Measurements from ENCODE around the gene CNTNAP2. TPM values are rescaled to one million over a fixed set of nuclear protein-coding genes. Genes with fewer than 3 reads are reported as not detected.
A peak's percentile ranks its signal among the peaks of the same experiment; 100 is the strongest.

The CNTNAP2 gene
- polyA plus RNA-seq, 6 donors from 2014 or later: 38.2 to 132 (median 77.9) TPM

DNA sequence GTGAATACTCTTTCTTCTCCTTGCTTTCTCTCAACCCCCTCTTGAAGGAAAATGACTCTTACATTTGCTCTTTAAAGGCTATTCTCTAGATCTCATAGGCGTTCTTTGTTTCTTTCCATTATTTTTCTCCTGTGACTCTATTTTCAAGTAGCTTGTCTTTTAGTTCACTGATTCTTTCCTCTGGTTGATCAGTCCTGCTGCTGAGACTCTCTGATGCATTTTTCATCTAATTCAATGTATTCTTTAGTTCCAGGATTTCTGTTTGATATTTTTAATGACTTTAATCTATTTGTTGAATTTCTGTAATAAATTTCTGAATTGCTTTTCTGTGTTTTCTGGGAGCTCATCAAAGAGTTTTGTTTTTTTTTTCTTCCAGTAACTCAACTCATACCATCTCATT is 397.7 kb downstream of the CNTNAP2 start:
- Mint-ChIP-seq H3K4me3 (no peak overlapping the region), H3K9me3 (peaks cover 15 to 55% (median 31%) of the 10 kb centered on the region in 7 donors), H3K27me3 (no peaks in the 10 kb centered on the region), H3K4me1 (no peaks in the 10 kb centered on the region), H3K36me3 (no peaks in the 10 kb centered on the region), H3K27ac (no peak overlapping the region)
- DNase-seq: no peak
- no peak for ATAC-seq (ENCODE audit: low read depth in 2 of 2)

GRCh38 chr7:146528581-146528980 is 412.0 kb downstream of the CNTNAP2 start:
- ATAC-seq (ENCODE audit: low read depth in 2 of 2): peak in 1 of 2 donors; percentile 21
- H3K27ac Mint-ChIP-seq: peak overlapping the region in 2 of 6 donors; percentile 5 to 17
- peaks cover 0 to 4% (median 0%) of the 10 kb centered on the region in 7 donors for H3K9me3 Mint-ChIP-seq
- no peak for DNase-seq
- no peaks in the 10 kb centered on the region for H3K36me3 Mint-ChIP-seq
- peaks cover 0 to 14% (median 3%) of the 10 kb centered on the region in 3 donors for H3K4me1 Mint-ChIP-seq
- no peaks in the 10 kb centered on the region for H3K27me3 Mint-ChIP-seq
- H3K4me3 Mint-ChIP-seq: peak overlapping the region in 2 of 8 donors; percentile 6 to 20

DNA sequence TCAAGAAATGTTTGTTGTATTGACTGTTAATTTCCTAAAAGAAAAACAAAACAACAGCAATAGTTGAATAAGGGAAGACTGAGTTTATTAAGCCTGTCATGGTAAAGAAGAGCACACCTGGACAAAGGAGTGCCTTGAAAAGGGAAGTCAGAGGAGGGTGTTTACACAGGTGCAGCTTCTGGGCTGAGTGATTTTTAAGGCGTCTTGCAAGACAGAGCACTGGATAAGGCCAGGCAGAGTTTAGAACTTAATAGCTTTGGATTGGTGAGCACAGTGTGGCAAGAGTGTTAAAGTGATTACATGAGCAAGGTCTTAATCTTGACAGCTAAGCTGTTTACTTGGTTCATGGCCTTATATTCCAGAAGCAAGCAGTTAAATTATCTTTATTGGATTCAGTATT is 423.2 kb downstream of the CNTNAP2 start:
- Mint-ChIP-seq H3K4me1 (no peaks in the 10 kb centered on the region), H3K9me3 (peaks cover 0 to 10% (median 0%) of the 10 kb centered on the region in 7 donors), H3K36me3 (no peaks in the 10 kb centered on the region), H3K27me3 (no peaks in the 10 kb centered on the region), H3K27ac (no peak overlapping the region), H3K4me3 (peak overlapping the region in 1 of 8 donors; percentile 1)
- ATAC-seq (ENCODE audit: low read depth in 2 of 2): no peak
- no peak for DNase-seq

- ATAC-seq (ENCODE audit: low read depth in 2 of 2) (no peak), DNase-seq (no peak)
- no peaks in the 10 kb centered on the region for H3K36me3 Mint-ChIP-seq
- H3K4me1 Mint-ChIP-seq: no peaks in the 10 kb centered on the region
- H3K27ac Mint-ChIP-seq: no peak overlapping the region
- H3K9me3 Mint-ChIP-seq: peaks cover 0 to 10% (median 3%) of the 10 kb centered on the region in 7 donors
- no peaks in the 10 kb centered on the region for H3K27me3 Mint-ChIP-seq
- H3K4me3 Mint-ChIP-seq: no peak overlapping the region
Observed at GRCh38 chr7:146542101-146542500, 425.5 kb downstream of the CNTNAP2 start.

DNA sequence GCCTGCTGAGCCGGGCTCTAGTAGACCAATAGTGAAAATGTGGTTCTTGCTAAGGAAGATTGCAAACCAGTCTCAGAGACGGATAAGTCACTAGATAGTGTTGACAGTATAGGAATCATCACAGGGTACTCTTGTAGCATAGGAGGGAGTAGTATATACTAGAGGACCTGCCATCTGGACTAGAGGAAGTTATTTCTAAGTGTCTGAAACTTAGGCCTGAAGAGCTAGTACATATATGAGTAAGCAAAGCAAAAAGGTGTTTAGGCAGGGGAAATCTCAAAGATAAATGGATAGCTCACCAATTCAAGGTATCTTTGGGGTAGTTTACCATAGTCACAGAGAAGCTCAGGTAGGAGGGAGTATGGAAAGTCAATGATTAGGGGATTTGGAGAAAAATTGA is 428.1 kb downstream of the CNTNAP2 start:
- Mint-ChIP-seq H3K4me3 (no peak overlapping the region), H3K9me3 (peaks cover 0 to 8% (median 3%) of the 10 kb centered on the region in 7 donors)

DNA sequence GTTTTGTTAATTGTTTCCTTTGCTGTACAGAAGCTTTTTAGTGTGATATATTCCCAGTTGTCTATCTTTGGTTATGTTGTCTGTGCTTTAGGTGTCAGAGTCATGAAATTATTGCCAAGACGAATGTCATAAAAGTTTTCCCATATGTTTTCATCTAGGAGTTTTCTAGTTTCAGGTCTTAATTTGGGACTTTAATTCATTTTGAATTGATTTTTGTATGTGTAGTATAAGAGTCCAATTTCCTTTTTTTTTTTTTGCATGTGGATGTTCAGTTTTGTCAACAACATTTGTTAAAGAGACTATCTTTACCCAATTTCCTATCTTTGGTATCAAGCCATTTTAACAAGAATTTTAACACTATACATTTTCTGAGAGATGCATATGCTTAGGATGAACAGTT is 432.2 kb downstream of the CNTNAP2 start:
- no peak for DNase-seq
- ATAC-seq (ENCODE audit: low read depth in 2 of 2): no peak
- Mint-ChIP-seq H3K9me3 (peaks cover 3 to 15% (median 6%) of the 10 kb centered on the region in 7 donors), H3K4me1 (no peaks in the 10 kb centered on the region), H3K27ac (no peak overlapping the region), H3K27me3 (no peaks in the 10 kb centered on the region), H3K4me3 (no peak overlapping the region), H3K36me3 (no peaks in the 10 kb centered on the region)

More for the DNA sequence above, 428.1 kb downstream of the CNTNAP2 start:
- Mint-ChIP-seq H3K27ac (no peak overlapping the region), H3K27me3 (no peaks in the 10 kb centered on the region), H3K36me3 (no peaks in the 10 kb centered on the region), H3K4me1 (no peaks in the 10 kb centered on the region)
- DNase-seq (no peak), ATAC-seq (ENCODE audit: low read depth in 2 of 2) (no peak)

DNA sequence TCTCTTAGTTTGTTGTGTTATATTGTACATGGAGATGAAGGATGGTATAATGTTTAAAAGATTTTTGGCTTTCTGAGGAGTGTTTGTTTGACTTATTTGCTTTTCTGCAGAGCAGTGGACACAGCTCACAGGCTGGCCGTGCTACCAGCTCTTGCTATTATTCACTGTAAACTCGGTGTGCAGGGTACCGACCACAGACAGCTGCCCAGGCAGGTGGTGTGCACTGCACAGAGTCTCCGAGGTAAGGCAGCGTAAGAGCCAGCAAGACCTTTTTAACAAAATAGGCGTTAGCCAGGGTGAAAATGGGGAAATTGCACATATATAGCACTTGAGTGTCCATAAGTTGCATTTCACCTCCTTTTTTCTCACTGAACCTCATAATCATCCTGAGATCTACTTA is 438.0 kb downstream of the CNTNAP2 start:
- Mint-ChIP-seq H3K4me3 (no peak overlapping the region), H3K36me3 (no peaks in the 10 kb centered on the region), H3K27me3 (no peaks in the 10 kb centered on the region), H3K4me1 (no peaks in the 10 kb centered on the region), H3K27ac (no peak overlapping the region), H3K9me3 (peaks cover 0 to 15% (median 3%) of the 10 kb centered on the region in 7 donors)
- ATAC-seq (ENCODE audit: low read depth in 2 of 2) (no peak), DNase-seq (no peak)

GRCh38 chr7:146557971-146558469 is 441.4 kb downstream of the CNTNAP2 start:
- Mint-ChIP-seq H3K9me3 (no peaks in the 10 kb centered on the region), H3K4me3 (no peak overlapping the region), H3K27me3 (no peaks in the 10 kb centered on the region), H3K27ac (no peak overlapping the region), H3K36me3 (no peaks in the 10 kb centered on the region), H3K4me1 (no peaks in the 10 kb centered on the region)
- DNase-seq (no peak), ATAC-seq (ENCODE audit: low read depth in 2 of 2) (no peak)

DNA sequence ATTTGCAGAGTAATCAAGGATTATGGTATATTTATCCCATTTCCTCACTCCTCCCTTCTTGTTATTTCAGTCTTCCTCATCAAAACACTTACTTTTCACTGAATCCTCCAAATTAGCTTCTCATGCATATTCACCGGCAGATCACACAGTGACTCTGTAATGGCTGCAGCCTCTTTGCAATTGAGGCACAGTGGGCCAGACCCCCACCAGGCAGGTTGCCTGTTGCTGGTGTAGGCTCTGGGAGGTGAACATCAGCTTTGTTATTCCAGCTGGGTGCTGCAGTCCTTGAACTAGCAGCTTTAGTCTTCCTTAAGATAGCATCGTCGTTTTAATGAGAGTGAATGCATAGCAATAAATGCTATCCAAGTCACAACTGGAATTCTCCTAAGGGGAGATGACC is 449.3 kb downstream of the CNTNAP2 start:
- no peaks in the 10 kb centered on the region for H3K4me1 Mint-ChIP-seq
- ATAC-seq (ENCODE audit: low read depth in 2 of 2) (no peak), DNase-seq (no peak)
- H3K27ac Mint-ChIP-seq: no peak overlapping the region
- H3K9me3 Mint-ChIP-seq: peaks cover 0 to 3% (median 0%) of the 10 kb centered on the region in 7 donors
- no peaks in the 10 kb centered on the region for H3K36me3 Mint-ChIP-seq
- H3K4me3 Mint-ChIP-seq: no peak overlapping the region
- H3K27me3 Mint-ChIP-seq: no peaks in the 10 kb centered on the region

DNA sequence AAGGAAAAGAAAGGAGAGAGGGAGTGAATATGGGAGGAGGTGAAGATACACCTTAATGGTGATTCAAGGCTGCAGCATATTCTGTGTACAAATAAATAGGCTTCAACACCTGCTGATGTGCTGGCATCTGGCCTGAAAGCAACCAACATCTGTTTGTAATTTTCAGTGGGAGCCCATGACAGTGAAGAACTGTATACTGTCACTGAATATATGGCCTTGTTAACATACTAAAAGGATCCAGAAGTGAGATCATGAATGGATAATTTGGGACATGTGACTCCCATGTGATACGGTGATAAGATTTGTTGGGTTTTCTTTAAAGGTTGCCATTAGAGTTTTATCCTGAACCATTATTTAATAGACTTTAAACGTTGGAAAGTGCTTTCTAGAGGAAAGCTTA is 459.3 kb downstream of the CNTNAP2 start:
- DNase-seq (no peak), ATAC-seq (ENCODE audit: low read depth in 2 of 2) (no peak)
- Mint-ChIP-seq H3K9me3 (peaks cover 0 to 3% (median 0%) of the 10 kb centered on the region in 7 donors), H3K27ac (no peak overlapping the region), H3K4me3 (no peak overlapping the region), H3K36me3 (no peaks in the 10 kb centered on the region), H3K27me3 (no peaks in the 10 kb centered on the region), H3K4me1 (no peaks in the 10 kb centered on the region)

GRCh38 chr7:146591976-146592375 is 475.4 kb downstream of the CNTNAP2 start:
- ATAC-seq (ENCODE audit: low read depth in 2 of 2) (no peak), DNase-seq (no peak)
- H3K27ac Mint-ChIP-seq: no peak overlapping the region
- H3K27me3 Mint-ChIP-seq: no peaks in the 10 kb centered on the region
- no peaks in the 10 kb centered on the region for H3K36me3 Mint-ChIP-seq
- no peaks in the 10 kb centered on the region for H3K4me1 Mint-ChIP-seq
- H3K4me3 Mint-ChIP-seq: no peak overlapping the region
- H3K9me3 Mint-ChIP-seq: peaks cover 0 to 9% (median 4%) of the 10 kb centered on the region in 7 donors

DNA sequence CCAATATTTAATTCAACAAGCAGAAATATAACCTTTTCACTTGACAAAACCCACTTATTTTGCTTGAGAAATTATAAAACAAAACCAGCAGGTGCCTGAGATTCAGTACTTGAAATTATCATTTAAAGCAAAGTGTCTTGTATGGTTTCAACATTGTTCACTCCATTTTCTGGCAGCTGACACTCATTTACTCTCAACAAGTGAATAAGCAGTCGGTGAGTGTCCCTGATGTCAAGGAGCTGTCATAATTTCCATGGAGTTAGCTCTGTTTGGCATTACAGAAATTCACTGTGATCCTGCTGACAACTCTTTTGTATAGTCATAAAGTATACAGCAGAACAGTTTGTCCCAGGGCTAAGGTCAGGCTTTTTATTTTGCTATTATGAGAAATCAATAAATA is 490.0 kb downstream of the CNTNAP2 start:
- DNase-seq (no peak), ATAC-seq (ENCODE audit: low read depth in 2 of 2) (no peak)
- no peak overlapping the region for H3K27ac Mint-ChIP-seq
- peak overlapping the region in 1 of 8 donors; percentile 29 for H3K4me3 Mint-ChIP-seq
- H3K36me3 Mint-ChIP-seq: no peaks in the 10 kb centered on the region
- H3K4me1 Mint-ChIP-seq: no peaks in the 10 kb centered on the region
- H3K27me3 Mint-ChIP-seq: no peaks in the 10 kb centered on the region
- peaks cover 0 to 4% (median 2%) of the 10 kb centered on the region in 7 donors for H3K9me3 Mint-ChIP-seq

DNA sequence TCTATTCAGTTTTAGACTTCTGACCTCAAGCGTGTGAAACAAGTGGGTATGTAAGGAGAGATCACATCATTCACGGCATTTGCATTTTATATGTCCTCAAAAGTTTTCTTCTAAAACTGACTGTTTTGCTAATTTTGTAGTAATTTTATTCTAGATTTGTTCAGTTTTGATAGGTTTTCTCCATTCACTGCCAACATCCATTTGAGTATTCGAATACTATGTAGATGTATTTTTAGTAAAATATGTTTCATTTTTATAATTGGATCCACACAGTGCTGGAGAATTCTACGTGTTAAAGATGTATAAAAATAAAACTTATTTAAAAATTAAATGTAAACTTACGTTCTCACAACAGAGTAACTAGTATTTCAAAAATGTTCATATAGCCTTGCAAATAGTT is 503.0 kb downstream of the CNTNAP2 start:
- Mint-ChIP-seq H3K27ac (no peak overlapping the region), H3K27me3 (no peaks in the 10 kb centered on the region), H3K4me1 (no peaks in the 10 kb centered on the region), H3K9me3 (peaks cover 0 to 5% (median 0%) of the 10 kb centered on the region in 7 donors), H3K4me3 (no peak overlapping the region), H3K36me3 (no peaks in the 10 kb centered on the region)
- no peak for ATAC-seq (ENCODE audit: low read depth in 2 of 2)
- no peak for DNase-seq

DNA sequence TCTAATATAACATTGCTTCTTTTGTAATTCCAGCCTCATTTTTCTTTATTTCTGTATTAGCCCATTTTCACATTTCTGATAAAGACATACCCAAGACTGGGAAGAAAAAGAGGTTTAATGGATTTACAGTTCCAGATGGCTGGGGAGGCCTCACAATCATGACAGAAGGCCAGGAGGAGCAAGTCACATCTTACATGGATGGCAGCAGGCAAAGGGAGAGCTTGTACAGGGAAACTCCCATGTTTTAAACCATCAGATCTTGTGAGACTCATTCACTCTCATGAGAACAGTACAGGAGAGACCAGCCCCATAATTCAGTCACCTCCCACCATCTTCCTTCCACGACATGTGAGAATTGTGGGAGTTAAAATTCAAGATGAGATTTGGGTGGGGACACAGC is 510.3 kb downstream of the CNTNAP2 start:
- Mint-ChIP-seq H3K27ac (no peak overlapping the region), H3K4me1 (no peaks in the 10 kb centered on the region), H3K9me3 (peaks cover 0 to 5% (median 4%) of the 10 kb centered on the region in 7 donors), H3K4me3 (no peak overlapping the region), H3K27me3 (no peaks in the 10 kb centered on the region), H3K36me3 (no peaks in the 10 kb centered on the region)
- ATAC-seq (ENCODE audit: low read depth in 2 of 2) (no peak), DNase-seq (no peak)

All from naive B cell (primary cell).